Measurements from ENCODE around the gene AGT. TPM values are rescaled to one million over a fixed set of nuclear protein-coding genes. Genes with fewer than 3 reads are reported as not detected.
"Not testable (repeated sequence)": the region's sequence is repeated elsewhere in the genome, so short reads cannot be mapped to it uniquely, and the experiment has no call there.

AGT gene
- total and polyA plus RNA-seq, 2 experiments from 2014 or later, result not detected

GRCh38 chr1:230725256-230726012 lies 11.5 kb upstream of the AGT start:
- 40 to 42% methylated on average over 6 of the region's 6 CpGs for WGBS, 2 experiments (ENCODE audit: low coverage in 1 of 2, low lambda C conversion rate in 2 of 2, missing lambda C conversion rate in 2 of 2)
- Histone ChIP-seq H3K4me3 (no peak overlapping the region), H3K79me2 (ENCODE audit: insufficient read depth) (no peaks in the 10 kb centered on the region), H3K27me3 (replicated peaks; ENCODE audit: insufficient read depth) (0 out of 2 replicates have a peak, but pooled peaks cover 8% of the 10 kb centered on the region), H3K4me1 (ENCODE audit: insufficient read depth) (no peaks in the 10 kb centered on the region), H3K36me3 (ENCODE audit: low read depth) (no peaks in the 10 kb centered on the region), H3K9me3 (ENCODE audit: low read depth) (no peaks in the 10 kb centered on the region), H3K4me2 (ENCODE audit: unreplicated experiment) (no peak overlapping the region), H3K9ac (no peak overlapping the region), H4K20me1 (ENCODE audit: insufficient read depth) (no peaks in the 10 kb centered on the region), H2AFZ (no peak overlapping the region), H3K9me2 (ENCODE audit: insufficient read depth) (no peaks in the 10 kb centered on the region), H3K27ac (no peak overlapping the region), H3F3A (ENCODE audit: insufficient read depth) (no peaks in the 10 kb centered on the region)
- TF ChIP-seq EZH2 (IDR thresholded peaks at IDR 0.05; ENCODE audit: insufficient read depth, poor library complexity, severe bottlenecking), result no peak
- no peak for TF ChIP-seq EZH2phosphoT487 (IDR thresholded peaks at IDR 0.05; ENCODE audit: insufficient read depth, low read depth)
- DNase-seq, result no peak
- in situ Hi-C loops (cut with MboI), result no loop called here

GRCh38 chr1:230721849-230722522 lies 8.1 kb upstream of the AGT start:
- H3K27me3 ChIP-seq (replicated peaks; ENCODE audit: insufficient read depth); H3K79me2 ChIP-seq (ENCODE audit: insufficient read depth); H3K4me1 ChIP-seq (ENCODE audit: insufficient read depth); H3K4me3 ChIP-seq; in situ Hi-C loops (cut with MboI); H3K36me3 ChIP-seq (ENCODE audit: low read depth); H3K4me2 ChIP-seq (ENCODE audit: unreplicated experiment); H3K9me3 ChIP-seq (ENCODE audit: low read depth); H4K20me1 ChIP-seq (ENCODE audit: insufficient read depth); H3K9ac ChIP-seq; DNase-seq; H3F3A ChIP-seq (ENCODE audit: insufficient read depth); H3K9me2 ChIP-seq (ENCODE audit: insufficient read depth); H2AFZ ChIP-seq; H3K27ac ChIP-seq: not testable (repeated sequence)
- 12 to 20% methylated on average over 3 of the region's 3 CpGs for WGBS, 2 experiments (ENCODE audit: low coverage in 1 of 2, low lambda C conversion rate in 2 of 2, missing lambda C conversion rate in 2 of 2)

DNA sequence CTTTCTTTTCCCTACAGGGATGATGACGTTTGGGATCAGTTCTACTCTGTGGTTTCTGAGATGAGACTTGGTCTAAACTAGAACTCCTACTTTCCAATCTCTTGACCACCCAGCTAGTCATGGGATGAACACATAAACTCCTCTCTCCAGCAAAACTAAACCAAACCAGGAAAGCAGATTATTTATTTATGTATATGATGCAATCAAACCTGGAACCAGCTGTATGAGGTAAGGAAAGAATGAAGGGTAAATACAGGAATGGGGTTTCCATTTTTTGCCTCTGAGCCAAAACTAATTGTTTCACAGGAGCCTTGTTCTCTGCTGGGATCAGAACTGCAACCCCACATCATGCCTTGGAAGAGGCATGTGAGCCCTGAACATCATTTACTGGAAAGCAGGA lies 3.3 kb upstream of the AGT start:
- Histone ChIP-seq H3K4me3 (no peak overlapping the region), H3K27ac (no peak overlapping the region), H4K20me1 (ENCODE audit: insufficient read depth) (no peaks in the 10 kb centered on the region), H3K9me2 (ENCODE audit: insufficient read depth) (no peaks in the 10 kb centered on the region), H3K27me3 (replicated peaks; ENCODE audit: insufficient read depth) (peaks cover 3% of the 10 kb centered on the region; the same call in 1 of the 2 replicates), H3K79me2 (ENCODE audit: insufficient read depth) (no peaks in the 10 kb centered on the region), H3K9ac (no peak overlapping the region), H3K4me1 (ENCODE audit: insufficient read depth) (peaks cover 6% of the 10 kb centered on the region), H3K4me2 (ENCODE audit: unreplicated experiment) (no peak overlapping the region), H3F3A (ENCODE audit: insufficient read depth) (no peaks in the 10 kb centered on the region), H3K9me3 (ENCODE audit: low read depth) (no peaks in the 10 kb centered on the region), H2AFZ (no peak overlapping the region), H3K36me3 (ENCODE audit: low read depth) (no peaks in the 10 kb centered on the region)
- 0 to 3% methylated on average over 1 of the region's 1 CpG for WGBS, 2 experiments (ENCODE audit: low coverage in 1 of 2, low lambda C conversion rate in 2 of 2, missing lambda C conversion rate in 2 of 2)
- no peak for DNase-seq
- TF ChIP-seq EZH2phosphoT487 (IDR thresholded peaks at IDR 0.05; ENCODE audit: insufficient read depth, low read depth) (no peak), EZH2 (IDR thresholded peaks at IDR 0.05; ENCODE audit: insufficient read depth, poor library complexity, severe bottlenecking) (no peak)
- in situ Hi-C loops (cut with MboI), result no loop called here

GRCh38 chr1:230716453-230716852 lies 2.5 kb upstream of the AGT start:
- H3K4me1 ChIP-seq (ENCODE audit: insufficient read depth); H3K27me3 ChIP-seq (replicated peaks; ENCODE audit: insufficient read depth); H3F3A ChIP-seq (ENCODE audit: insufficient read depth); H3K4me3 ChIP-seq; H3K9me3 ChIP-seq (ENCODE audit: low read depth); H3K79me2 ChIP-seq (ENCODE audit: insufficient read depth); H3K27ac ChIP-seq; H4K20me1 ChIP-seq (ENCODE audit: insufficient read depth); H2AFZ ChIP-seq; H3K9ac ChIP-seq; H3K9me2 ChIP-seq (ENCODE audit: insufficient read depth); in situ Hi-C loops (cut with MboI); DNase-seq; H3K4me2 ChIP-seq (ENCODE audit: unreplicated experiment); H3K36me3 ChIP-seq (ENCODE audit: low read depth): not testable (repeated sequence)
- WGBS, 2 experiments (ENCODE audit: low coverage in 1 of 2, low lambda C conversion rate in 2 of 2, missing lambda C conversion rate in 2 of 2), result 36 to 56% methylated on average over 3 of the region's 3 CpGs
